ENCODE measurements around the gene AGPAT3. TPM values are rescaled to one million over a fixed set of nuclear protein-coding genes. Genes with fewer than 3 reads are reported as not detected.

The AGPAT3 gene
- total and polyA plus RNA-seq, 10 of the 15 experiments (the other 5 are each of a cell fraction or from before 2014, with no cell fraction given) = 1.2 to 110 (median 30.8) TPM

GRCh38 chr21:43938751-43939442 lies 73.9 kb downstream of the AGPAT3 start (continued):
- TF ChIP-seq BCL3 (IDR thresholded peaks at IDR 0.05; ENCODE audit: borderline replicate concordance, insufficient read depth, low read depth, low read length, poor library complexity, severe bottlenecking) (peak; percentile 91), TARDBP (IDR thresholded peaks at IDR 0.05; ENCODE audit: borderline replicate concordance) (no peak), NKRF (conservative IDR thresholded peaks at IDR 0.05) (peak; percentile 58; the same call in 1 of the 2 replicates), ZNF687 (IDR thresholded peaks at IDR 0.05) (peak; percentile 91), IKZF2 (IDR thresholded peaks at IDR 0.05) (peak; percentile 82 to 93; a peak in 3 of 4 replicates), RAD51 (IDR thresholded peaks at IDR 0.05) (peak; percentile 98), SMARCA5 (IDR thresholded peaks at IDR 0.05) (peak; percentile 97), RCOR1 (conservative IDR thresholded peaks at IDR 0.05; ENCODE audit: low read depth, low read length) (no peak), SREBF1 (IDR thresholded peaks at IDR 0.05; ENCODE audit: low read length) (no peak), NR2C1 (IDR thresholded peaks at IDR 0.05) (peak; percentile 52; the same call in 1 of the 2 replicates), ESRRA (IDR thresholded peaks at IDR 0.05; ENCODE audit: low read length) (0 out of 2 replicates have a peak, but pooled peaks have one; percentile 63), ATF7 (IDR thresholded peaks at IDR 0.05; ENCODE audit: low read depth) (peak; percentile 79), MEF2B (IDR thresholded peaks at IDR 0.05; ENCODE audit: partially characterized antibody, poor library complexity, severe bottlenecking) (peak; percentile 94), IKZF1 (conservative IDR thresholded peaks at IDR 0.05) (peak; percentile 91), SRF (IDR thresholded peaks at IDR 0.05; ENCODE audit: low read depth in 2 of 2, low read length in 2 of 2) (0 out of 4 replicates have a peak, but pooled peaks of 1 of the 2 experiments have one; percentile 10), ZBED1 (IDR thresholded peaks at IDR 0.05; ENCODE audit: borderline replicate concordance) (no peak), IRF4 (IDR thresholded peaks at IDR 0.05; ENCODE audit: low read depth, low read length) (peak; percentile 68), EZH2 (IDR thresholded peaks at IDR 0.05; ENCODE audit: borderline replicate concordance, control insufficient read depth, low read depth, low read length) (no peak), HCFC1 (IDR thresholded peaks at IDR 0.05; ENCODE audit: low read length) (no peak; the same call in 1 of the 2 replicates), HDAC6 (IDR thresholded peaks at IDR 0.05; ENCODE audit: unreplicated experiment) (no peak), MYC (IDR thresholded peaks at IDR 0.05; ENCODE audit: insufficient read depth, insufficient read length, insufficient replicate concordance, low read length, severe bottlenecking) (no peak), JUND (IDR thresholded peaks at IDR 0.05; ENCODE audit: low read depth, low read length) (no peak), LARP7 (IDR thresholded peaks at IDR 0.05) (peak; percentile 71), ETV6 (conservative IDR thresholded peaks at IDR 0.05 in 1 of 2, IDR thresholded peaks at IDR 0.05 in 1 of 2; ENCODE audit: borderline replicate concordance in 1 of 2, low read depth in 1 of 2) (peak in 1 of 2 experiments; percentile 20; a peak in 1 of 4 replicates)
